Thyroid gland (tissue), 4 donors: ENCODE measurements around the gene RAI2. TPM values are rescaled to one million over a fixed set of nuclear protein-coding genes. Genes with fewer than 3 reads are reported as not detected.

Source experiments
- DNase-seq, 2 donors: peaks; one replicate each; pipeline ENCODE4 v3.0.0-alpha.2; 2019
- H3K27ac ChIP-seq, 3 donors: fragments of 200-600 bp; sonication (generic); 1 replicate in 2 of 3; 2 replicates in 1 of 3; pipeline ENCODE4 v1.5.1; 2016 to 2019; ENCODE audit warnings: mild to moderate bottlenecking in 1 of 3, moderate library complexity in 1 of 3
- H3K27me3 ChIP-seq: fragments of 200-600 bp; sonication (generic); one replicate; pipeline ENCODE4 v1.5.1; 2019
- H3K36me3 ChIP-seq, 2 donors: fragments of 200-600 bp; sonication (generic); one replicate each; pipeline ENCODE4 v1.5.1; 2016 to 2019
- H3K4me1 ChIP-seq, 2 donors: fragments of 200-600 bp; sonication (generic); one replicate each; pipeline ENCODE4 v1.5.1; 2017 to 2019
- H3K4me3 ChIP-seq, 3 donors: fragments of 200-600 bp; sonication (generic); replicated peaks in 1 of 3; 1 replicate in 2 of 3; 2 replicates in 1 of 3; pipeline ENCODE4 v1.5.1; 2016; ENCODE audit warnings: mild to moderate bottlenecking in 1 of 3
- H3K9me3 ChIP-seq: fragments of 200-600 bp; sonication (generic); one replicate; pipeline ENCODE4 v1.5.1; 2017
- CTCF ChIP-seq, 6 experiments: fragments of 200-600 bp in 3 of 6; fragments of 450-650 bp in 3 of 6; sonication (generic) in 3 of 6; IDR thresholded peaks; one replicate each; pipeline ENCODE4 v1.5.1; 2016 to 2019; ENCODE audit warnings: antibody characterized with exemption in 6 of 6, mild to moderate bottlenecking in 2 of 6, inconsistent platforms in 1 of 6, moderate library complexity in 1 of 6
- POLR2A ChIP-seq, 2 donors: fragments of 450-650 bp; IDR thresholded peaks; one replicate each; pipeline ENCODE4 v1.6.1; 2017; ENCODE audit warnings: antibody characterized with exemption in 2 of 2, mild to moderate bottlenecking in 2 of 2, moderate library complexity in 1 of 2
- WGBS, 2 donors: methylation state at CpG; one replicate each; pipeline ENCODE4 v1.1.5; 2017; 5-methylcytosine and 5-hydroxymethylcytosine counted together
- intact Hi-C: fragments of 100-400 bp; cut with DNase I; formaldehyde crosslinking; loops from one replicate; pipeline ENCODE4 v1.15.1; 2023
- total RNA-seq, 4 donors: library from RNA; depleted of rRNA; stranded (reverse); fragments of >200 nt; gene quantifications; one replicate each; pipeline ENCODE4 v1.2.3, GENCODE V29; 2016

RAI2 gene
- total RNA-seq, 4 donors from 2014 or later, result 12.1 to 18.9 (median 12.8) TPM

- Histone ChIP-seq H3K4me1 (peaks cover 0 to 4% of the 10 kb centered on the region in 2 donors), H3K27ac (no peak overlapping the region), H3K9me3 (no peaks in the 10 kb centered on the region), H3K4me3 (no peak overlapping the region), H3K36me3 (no peaks in the 10 kb centered on the region), H3K27me3 (no peaks in the 10 kb centered on the region)
- 42 to 48% methylated on average over 1 of the region's 1 CpG for WGBS, 2 donors
- DNase-seq, result no peak
- intact Hi-C loops, result no loop called here
- no peak for TF ChIP-seq POLR2A (IDR thresholded peaks at IDR 0.05)
- peak in 5 of 6 experiments; percentile 39 to 71 (median 54) for TF ChIP-seq CTCF (IDR thresholded peaks at IDR 0.05)
These were observed 48.3 kb downstream of the RAI2 start for GRCh38 chrX:17812763-17813162.

GRCh38 chrX:17809984-17810383 is 51.1 kb downstream of the RAI2 start:
- Histone ChIP-seq H3K36me3 (no peaks in the 10 kb centered on the region), H3K4me3 (no peak overlapping the region), H3K27me3 (no peaks in the 10 kb centered on the region), H3K27ac (no peak overlapping the region), H3K4me1 (peaks cover 0 to 4% of the 10 kb centered on the region in 2 donors), H3K9me3 (no peaks in the 10 kb centered on the region)
- WGBS, 2 donors, result 81 to 93% methylated on average over 5 of the region's 6 CpGs
- TF ChIP-seq CTCF (IDR thresholded peaks at IDR 0.05), result no peak
- TF ChIP-seq POLR2A (IDR thresholded peaks at IDR 0.05), result no peak
- no peak for DNase-seq
- intact Hi-C loops, result no loop called here

GRCh38 chrX:17809273-17809672 is 51.8 kb downstream of the RAI2 start:
- intact Hi-C loops, result no loop called here
- Histone ChIP-seq H3K4me3 (no peak overlapping the region), H3K27me3 (no peaks in the 10 kb centered on the region), H3K4me1 (peaks cover 0 to 4% of the 10 kb centered on the region in 2 donors), H3K36me3 (no peaks in the 10 kb centered on the region), H3K27ac (no peak overlapping the region), H3K9me3 (no peaks in the 10 kb centered on the region)
- no peak for TF ChIP-seq CTCF (IDR thresholded peaks at IDR 0.05)
- no peak for TF ChIP-seq POLR2A (IDR thresholded peaks at IDR 0.05)
- whole genome bisulfite sequencing, 2 donors, result 88% methylated on average over 4 of the region's 4 CpGs
- no peak for DNase-seq

- Histone ChIP-seq H3K27ac (no peak overlapping the region), H3K4me3 (no peak overlapping the region), H3K27me3 (no peaks in the 10 kb centered on the region), H3K4me1 (no peaks in the 10 kb centered on the region), H3K9me3 (no peaks in the 10 kb centered on the region), H3K36me3 (peaks cover 0 to 4% of the 10 kb centered on the region in 2 donors)
- DNase-seq, result no peak
- 66 to 73% methylated on average over 4 to 5 of the region's 6 CpGs for WGBS, 2 donors
- TF ChIP-seq POLR2A (IDR thresholded peaks at IDR 0.05) (no peak), CTCF (IDR thresholded peaks at IDR 0.05) (no peak)
- intact Hi-C loops, result no loop called here
These were observed 56.0 kb downstream of the RAI2 start for GRCh38 chrX:17805120-17805519.

- Histone ChIP-seq H3K27me3 (no peaks in the 10 kb centered on the region), H3K27ac (no peak overlapping the region), H3K4me1 (no peaks in the 10 kb centered on the region), H3K9me3 (no peaks in the 10 kb centered on the region), H3K4me3 (no peak overlapping the region), H3K36me3 (peaks cover 0 to 4% of the 10 kb centered on the region in 2 donors)
- intact Hi-C loops, result no loop called here
- peak; percentile 10 to 12 for DNase-seq
- no peak for TF ChIP-seq CTCF (IDR thresholded peaks at IDR 0.05)
- TF ChIP-seq POLR2A (IDR thresholded peaks at IDR 0.05), result no peak
- WGBS, 2 donors, result 62 to 75% methylated on average over 4 of the region's 4 CpGs
These were observed 57.6 kb downstream of the RAI2 start for GRCh38 chrX:17803449-17803848.
